H1 (cell line): ENCODE results near the gene TTC9. TPM values are rescaled to one million over a fixed set of nuclear protein-coding genes. Genes with fewer than 3 reads are reported as not detected.

ENCODE experiments used
- CTCF ChIA-PET: fragments of 300-600 bp; sonication (Branson Sonifier 250); formaldehyde crosslinking; loops from one replicate; lab custom pipeline; 2021; ENCODE audit not compliant: partially characterized antibody; lab: Charles Lee
- POLR2A ChIA-PET: fragments of 300-600 bp; sonication (Branson Sonifier 250); formaldehyde crosslinking; loops from one replicate; lab custom pipeline; 2021; ENCODE audit warnings: inconsistent platforms; ENCODE audit not compliant: partially characterized antibody; lab: Charles Lee
- DNase-seq, 2 experiments: peaks; one replicate each; pipeline versions ENCODE4 v3.0.0 to v3.0.0-alpha.2; 2010 to 2022; ENCODE audit warnings: low spot score in 2 of 2, low read depth in 1 of 2, mixed read lengths in 1 of 2
- FAIRE-seq: peaks from 2 replicates; lab custom pipeline; 2011; peaks lifted over from hg19 to GRCh38; lab: Jason Lieb, UNC
- H2AFZ ChIP-seq: 2 replicates; pipeline ENCODE4 v1.8.1; 2012; ENCODE audit warnings: low read length, inconsistent platforms
- H2AK5ac ChIP-seq: 2 replicates; pipeline ENCODE4 v1.6.1; 2013; ENCODE audit warnings: low read depth, low read length
- H2BK120ac ChIP-seq: replicated peaks from 2 replicates; pipeline ENCODE3; 2013; ENCODE audit warnings: low read depth, low read length, inconsistent platforms
- H2BK12ac ChIP-seq: 2 replicates; pipeline ENCODE4 v1.6.1; 2013; ENCODE audit warnings: low read depth, low read length
- H2BK15ac ChIP-seq: 2 replicates; pipeline ENCODE4 v1.6.1; 2013; ENCODE audit warnings: low read length
- H2BK20ac ChIP-seq: 2 replicates; pipeline ENCODE4 v1.6.1; 2013; ENCODE audit warnings: low read length
- H2BK5ac ChIP-seq: 2 replicates; pipeline ENCODE4 v1.6.1; 2013; ENCODE audit warnings: low read depth, low read length
- H3K14ac ChIP-seq: 2 replicates; pipeline ENCODE4 v1.6.1; 2013; ENCODE audit warnings: inconsistent platforms; ENCODE audit not compliant: insufficient read length
- H3K18ac ChIP-seq: 2 replicates; pipeline ENCODE4 v1.6.1; 2013; ENCODE audit warnings: low read length; ENCODE audit errors: extremely low read depth
- H3K23ac ChIP-seq: 2 replicates; pipeline ENCODE4 v1.6.1; 2013; ENCODE audit warnings: inconsistent platforms; ENCODE audit not compliant: insufficient read length
- H3K23me2 ChIP-seq: 2 replicates; pipeline ENCODE4 v1.6.1; 2013; ENCODE audit warnings: low read depth, low read length
- H3K27ac ChIP-seq: 2 replicates; pipeline ENCODE4 v1.6.1; 2011; ENCODE audit warnings: low read depth, low read length, inconsistent platforms
- H3K27me3 ChIP-seq, 4 experiments: replicated peaks in 1 of 4; 1 replicate in 1 of 4; 2 replicates in 3 of 4; pipeline versions ENCODE4 v1.6.1 to v1.8.1; 2011 to 2013; ENCODE audit warnings: low read length in 3 of 4, mild to moderate bottlenecking in 3 of 4, inconsistent platforms in 2 of 4, mixed read lengths in 2 of 4, moderate library complexity in 1 of 4; ENCODE audit not compliant: control insufficient read depth in 3 of 4, insufficient read depth in 3 of 4; ENCODE audit errors: extremely low read depth in 1 of 4
- H3K36me3 ChIP-seq, 4 experiments: 2 replicates each; pipeline versions ENCODE4 v1.6.1 to v1.8.1; 2011 to 2013; ENCODE audit warnings: mild to moderate bottlenecking in 4 of 4, low read length in 3 of 4, moderate library complexity in 2 of 4, control low read depth in 1 of 4, inconsistent platforms in 1 of 4; ENCODE audit not compliant: insufficient read depth in 4 of 4, control insufficient read depth in 2 of 4
- H3K4ac ChIP-seq: replicated peaks from 2 replicates; pipeline ENCODE3; 2013; ENCODE audit warnings: low read length, low read depth, mixed read lengths, inconsistent platforms; ENCODE audit not compliant: insufficient read length
- H3K4me1 ChIP-seq, 4 experiments: replicated peaks in 1 of 4; 1 replicate in 1 of 4; 2 replicates in 3 of 4; pipeline versions ENCODE4 v1.6.1 to v1.8.1; 2011 to 2013; ENCODE audit warnings: low read length in 3 of 4, inconsistent platforms in 2 of 4, mixed read lengths in 1 of 4; ENCODE audit not compliant: insufficient read depth in 4 of 4, control insufficient read depth in 3 of 4
- H3K4me2 ChIP-seq, 2 experiments: 2 replicates each; pipeline versions ENCODE4 v1.6.1 to v1.8.1; 2011 to 2013; ENCODE audit warnings: low read depth in 2 of 2, low read length in 2 of 2, control low read depth in 1 of 2, inconsistent platforms in 1 of 2, mild to moderate bottlenecking in 1 of 2; ENCODE audit not compliant: insufficient read depth in 1 of 2
- H3K4me3 ChIP-seq, 4 experiments: fragments of 200-600, 300-600 bp in 1 of 4; sonication (generic), shearing (Covaris generic), sonication (Bioruptor Twin) in 1 of 4; 2 replicates each; pipeline versions ENCODE4 v1.5.1 to v1.8.1; 2011 to 2016; ENCODE audit warnings: low read length in 4 of 4, low read depth in 3 of 4, control low read depth in 2 of 4, inconsistent platforms in 2 of 4, mild to moderate bottlenecking in 2 of 4, mixed read lengths in 1 of 4, moderate library complexity in 1 of 4; ENCODE audit not compliant: insufficient read depth in 2 of 4; ENCODE audit errors: extremely low read depth in 1 of 4
- H3K56ac ChIP-seq: replicated peaks from 2 replicates; pipeline ENCODE3; 2013; ENCODE audit warnings: low read depth, mild to moderate bottlenecking, mixed read lengths, low read length, inconsistent platforms; ENCODE audit not compliant: insufficient read length
- H3K79me1 ChIP-seq: 2 replicates; pipeline ENCODE4 v1.6.1; 2013; ENCODE audit warnings: low read depth, low read length, control low read depth
- H3K79me2 ChIP-seq, 2 experiments: 2 replicates each; pipeline versions ENCODE4 v1.6.1 to v1.8.1; 2012 to 2013; ENCODE audit warnings: low read length in 2 of 2, mild to moderate bottlenecking in 2 of 2, inconsistent platforms in 1 of 2; ENCODE audit not compliant: insufficient read depth in 2 of 2, control insufficient read depth in 1 of 2
- H3K9ac ChIP-seq, 4 experiments: replicated peaks in 1 of 4; 1 replicate in 1 of 4; 2 replicates in 3 of 4; pipeline versions ENCODE4 v1.6.1 to v1.8.1; 2011 to 2013; ENCODE audit warnings: low read depth in 3 of 4, low read length in 3 of 4, control low read depth in 2 of 4, mild to moderate bottlenecking in 2 of 4, moderate library complexity in 2 of 4, inconsistent platforms in 1 of 4; ENCODE audit errors: extremely low read depth in 1 of 4
- H3K9me3 ChIP-seq, 2 experiments: 2 replicates each; pipeline versions ENCODE4 v1.6.1 to v1.8.1; 2012 to 2013; ENCODE audit warnings: mild to moderate bottlenecking in 2 of 2, moderate library complexity in 2 of 2, control low read depth in 1 of 2, inconsistent platforms in 1 of 2, low read depth in 1 of 2, low read length in 1 of 2, mixed read lengths in 1 of 2; ENCODE audit not compliant: insufficient read depth in 2 of 2
- H4K20me1 ChIP-seq, 2 experiments: replicated peaks in 1 of 2; 2 replicates each; pipeline versions ENCODE3 to v1.8.1; 2011 to 2013; ENCODE audit warnings: inconsistent platforms in 2 of 2, low read length in 2 of 2, mild to moderate bottlenecking in 1 of 2; ENCODE audit not compliant: insufficient read depth in 2 of 2, control insufficient read depth in 1 of 2
- H4K5ac ChIP-seq: 2 replicates; pipeline ENCODE4 v1.6.1; 2013; ENCODE audit warnings: low read length, low read depth, mixed read lengths, inconsistent platforms; ENCODE audit not compliant: insufficient read length
- H4K8ac ChIP-seq: 2 replicates; pipeline ENCODE4 v1.8.0; 2013; ENCODE audit warnings: mild to moderate bottlenecking, moderate library complexity, low read length, inconsistent platforms; ENCODE audit not compliant: insufficient read depth; ENCODE audit errors: extremely low read depth
- H4K91ac ChIP-seq: replicated peaks from 2 replicates; pipeline ENCODE3; 2013; ENCODE audit warnings: low read length, mixed read lengths, inconsistent platforms; ENCODE audit not compliant: insufficient read length
- ATF2 ChIP-seq: IDR thresholded peaks from 2 replicates; pipeline ENCODE4 v1.6.1; 2012; ENCODE audit warnings: low read length, inconsistent platforms
- CBX5 ChIP-seq: fragments of 300-800, 300-1000 bp; sonication (generic); IDR thresholded peaks from 2 replicates; pipeline ENCODE4 v1.7.1; 2016; ENCODE audit warnings: antibody characterized with exemption, low read length, low read depth
- CTBP2 ChIP-seq: IDR thresholded peaks from 2 replicates; pipeline ENCODE4 v1.7.0; 2011; ENCODE audit warnings: borderline replicate concordance, mild to moderate bottlenecking, moderate library complexity, mixed read lengths, low read length; ENCODE audit not compliant: insufficient read depth, insufficient read length
- EZH2 ChIP-seq: fragments of 200-600 bp; sonication (generic); IDR thresholded peaks from 2 replicates; pipeline ENCODE4 v1.7.1; 2012; ENCODE audit warnings: low read depth, mild to moderate bottlenecking, moderate library complexity, low read length, inconsistent platforms; ENCODE audit not compliant: severe bottlenecking
- KDM4A ChIP-seq: IDR thresholded peaks from one replicate; pipeline ENCODE4 v1.7.1; 2012; ENCODE audit warnings: low read depth, mild to moderate bottlenecking, moderate library complexity, low read length, inconsistent platforms; ENCODE audit not compliant: severe bottlenecking
- NANOG ChIP-seq: IDR thresholded peaks from 2 replicates; pipeline ENCODE4 v1.6.1; 2011; ENCODE audit warnings: low read length, low read depth, mild to moderate bottlenecking, inconsistent platforms; ENCODE audit not compliant: insufficient read depth, poor library complexity, severe bottlenecking
- POLR2A ChIP-seq, 2 experiments: IDR thresholded peaks; 1 replicate in 1 of 2; 2 replicates in 1 of 2; pipeline ENCODE4 v1.6.1; 2011; ENCODE audit warnings: low read depth in 2 of 2, low read length in 2 of 2, mild to moderate bottlenecking in 2 of 2; ENCODE audit errors: control extremely low read depth in 1 of 2
- SP1 ChIP-seq: IDR thresholded peaks from 2 replicates; pipeline ENCODE4 v1.6.1; 2011; ENCODE audit warnings: low read depth, low read length
- TAF7 ChIP-seq: optimal IDR thresholded peaks from 2 replicates; pipeline ENCODE3; 2011; ENCODE audit warnings: low read depth, mild to moderate bottlenecking, inconsistent platforms, low read length, moderate library complexity, borderline replicate concordance
- WGBS, 2 experiments: shearing (Covaris generic) in 1 of 2; methylation state at CpG; one replicate each; pipeline versions ENCODE4 v1.1.6 to v1.1.7; 2013 to 2015; ENCODE audit warnings: low lambda C conversion rate in 2 of 2, mixed read lengths in 2 of 2, inconsistent platforms in 1 of 2, low coverage in 1 of 2, missing lambda C conversion rate in 1 of 2; ENCODE audit not compliant: insufficient replicate concordance in 2 of 2, insufficient coverage in 1 of 2, insufficient read length in 1 of 2; ENCODE audit errors: extremely low coverage in 1 of 2, missing lambda C conversion rate in 1 of 2; 5-methylcytosine and 5-hydroxymethylcytosine counted together
- polyA plus RNA-seq, 7 experiments: library from polyadenylated mRNA; depleted of rRNA in 3 of 7; stranded (reverse) in 5 of 7; unstranded in 2 of 7; fragments of >200 nt in 5 of 7; fragments of 200-250 nt in 2 of 7; gene quantifications; 1 replicate in 5 of 7; 2 replicates in 1 of 7; 4 replicates in 1 of 7; pipeline versions ENCODE4 v1.2.1 to v1.2.3, GENCODE V29; 2011 to 2013; ENCODE audit warnings: missing spikeins in 2 of 7, mixed read lengths in 2 of 7
- total RNA-seq: library from RNA; stranded (reverse); fragmentation: NEBNext Ultra II Directional; extraction: Animal tissue kit (Norgen Biotek cat#: 25700); gene quantifications from 2 replicates; pipeline ENCODE4 v1.2.1, GENCODE V29; 2021
- TF ChIP-seq, protein P1 (sequence below): IDR thresholded peaks from 2 replicates; pipeline ENCODE4 v1.6.1; 2011; ENCODE audit warnings: low read length, improper control_type of control experiment

The TTC9 gene
- total and polyA plus RNA-seq, 2 of the 8 experiments (the other 6 are each of a cell fraction or from before 2014, with no cell fraction given), result 21.0 to 29.5 TPM

- peaks cover 1 to 2% of the 10 kb centered on the region in 2 experiments for H4K20me1 ChIP-seq
- H3K36me3 ChIP-seq, result peaks cover 14 to 59% (median 44%) of the 10 kb centered on the region in 4 experiments
- peaks cover 9 to 59% of the 10 kb centered on the region in 2 experiments for H3K79me2 ChIP-seq
- peaks cover 5% of the 10 kb centered on the region; the same call in 1 of the 2 replicates for H3K79me1 ChIP-seq
- no peak overlapping the region for H3K27ac ChIP-seq
- no peak overlapping the region for H3K56ac ChIP-seq
- no peaks in the 10 kb centered on the region for H3K9me3 ChIP-seq
- H2BK15ac ChIP-seq, result no peak overlapping the region
- H2BK12ac ChIP-seq, result no peak overlapping the region
- H4K5ac ChIP-seq, result no peak overlapping the region
- H2AFZ ChIP-seq, result no peak overlapping the region
- H2BK20ac ChIP-seq, result no peak overlapping the region
- H3K4ac ChIP-seq, result no peak overlapping the region
- DNase-seq, result no peak
- no peaks in the 10 kb centered on the region for H3K23me2 ChIP-seq
- H3K4me2 ChIP-seq, result no peak overlapping the region
- no peak overlapping the region; the same call in 1 of the 2 replicates for H4K8ac ChIP-seq
- 89% methylated on average over 9 of the region's 9 CpGs; no CpG with 5 or more reads in 1 of the 2 experiments for WGBS, 2 experiments
- no peak overlapping the region for H4K91ac ChIP-seq
- H3K14ac ChIP-seq, result no peak overlapping the region
- ChIA-PET POLR2A (interaction anchor here (1.1 kb wide), 1 partner anchor 60 kb away, joined by 3 read pairs; no protein-coding TSS in a partner anchor), CTCF (interaction anchor here (0.6 to 1.2 kb wide), 2 partner anchors 9 to 224 kb away, joined by 3 to 6 read pairs; no protein-coding TSS in a partner anchor)
- H3K27me3 ChIP-seq, result no peaks in the 10 kb centered on the region
- H3K4me3 ChIP-seq, result no peak overlapping the region
- H3K4me1 ChIP-seq, result peaks cover 0 to 3% (median 1%) of the 10 kb centered on the region in 4 experiments; a peak in 3 of 7 replicates
- no peak overlapping the region for H3K9ac ChIP-seq
- no peak overlapping the region for H3K18ac ChIP-seq
- no peak overlapping the region for H2BK5ac ChIP-seq
- H3K23ac ChIP-seq, result no peak overlapping the region
- no peak overlapping the region for H2BK120ac ChIP-seq
- no peak for FAIRE-seq
- no peak overlapping the region for H2AK5ac ChIP-seq
- TF ChIP-seq CBX5 (no peak), NANOG (no peak), POLR2A (IDR thresholded peaks at IDR 0.05; ENCODE audit: control extremely low read depth in 1 of 2, low read depth in 2 of 2, low read length in 2 of 2) (no peak), ATF2 (no peak), KDM4A (no peak), TAF7 (no peak), CTBP2 (no peak), SP1 (no peak), EZH2 (no peak)
- TF ChIP-seq, protein P1, sequence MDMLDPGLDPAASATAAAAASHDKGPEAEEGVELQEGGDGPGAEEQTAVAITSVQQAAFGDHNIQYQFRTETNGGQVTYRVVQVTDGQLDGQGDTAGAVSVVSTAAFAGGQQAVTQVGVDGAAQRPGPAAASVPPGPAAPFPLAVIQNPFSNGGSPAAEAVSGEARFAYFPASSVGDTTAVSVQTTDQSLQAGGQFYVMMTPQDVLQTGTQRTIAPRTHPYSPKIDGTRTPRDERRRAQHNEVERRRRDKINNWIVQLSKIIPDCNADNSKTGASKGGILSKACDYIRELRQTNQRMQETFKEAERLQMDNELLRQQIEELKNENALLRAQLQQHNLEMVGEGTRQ, result no peak
Measured at GRCh38 chr14:70594461-70594860, 47.3 kb upstream of the TTC9 start.
